ENCODE data around the gene C1GALT1. TPM values are rescaled to one million over a fixed set of nuclear protein-coding genes. Genes with fewer than 3 reads are reported as not detected.

C1GALT1 gene
- total RNA-seq, 1 experiment from 2014 or later = 106 TPM

GRCh38 chr7:7208520-7208919, 26.2 kb downstream of the C1GALT1 start (continued):
- TF ChIP-seq, protein P1, sequence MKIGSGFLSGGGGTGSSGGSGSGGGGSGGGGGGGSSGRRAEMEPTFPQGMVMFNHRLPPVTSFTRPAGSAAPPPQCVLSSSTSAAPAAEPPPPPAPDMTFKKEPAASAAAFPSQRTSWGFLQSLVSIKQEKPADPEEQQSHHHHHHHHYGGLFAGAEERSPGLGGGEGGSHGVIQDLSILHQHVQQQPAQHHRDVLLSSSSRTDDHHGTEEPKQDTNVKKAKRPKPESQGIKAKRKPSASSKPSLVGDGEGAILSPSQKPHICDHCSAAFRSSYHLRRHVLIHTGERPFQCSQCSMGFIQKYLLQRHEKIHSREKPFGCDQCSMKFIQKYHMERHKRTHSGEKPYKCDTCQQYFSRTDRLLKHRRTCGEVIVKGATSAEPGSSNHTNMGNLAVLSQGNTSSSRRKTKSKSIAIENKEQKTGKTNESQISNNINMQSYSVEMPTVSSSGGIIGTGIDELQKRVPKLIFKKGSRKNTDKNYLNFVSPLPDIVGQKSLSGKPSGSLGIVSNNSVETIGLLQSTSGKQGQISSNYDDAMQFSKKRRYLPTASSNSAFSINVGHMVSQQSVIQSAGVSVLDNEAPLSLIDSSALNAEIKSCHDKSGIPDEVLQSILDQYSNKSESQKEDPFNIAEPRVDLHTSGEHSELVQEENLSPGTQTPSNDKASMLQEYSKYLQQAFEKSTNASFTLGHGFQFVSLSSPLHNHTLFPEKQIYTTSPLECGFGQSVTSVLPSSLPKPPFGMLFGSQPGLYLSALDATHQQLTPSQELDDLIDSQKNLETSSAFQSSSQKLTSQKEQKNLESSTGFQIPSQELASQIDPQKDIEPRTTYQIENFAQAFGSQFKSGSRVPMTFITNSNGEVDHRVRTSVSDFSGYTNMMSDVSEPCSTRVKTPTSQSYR (CRISPR knock-in tag; IDR thresholded peaks at IDR 0.05) = no peak
- TF ChIP-seq NFATC4 (CRISPR knock-in tag; IDR thresholded peaks at IDR 0.05) (no peak), KAT7 (CRISPR knock-in tag; IDR thresholded peaks at IDR 0.05; ENCODE audit: borderline replicate concordance) (no peak), NFYB (CRISPR knock-in tag; conservative IDR thresholded peaks at IDR 0.05; ENCODE audit: low read depth) (no peak), EMX1 (CRISPR knock-in tag; IDR thresholded peaks at IDR 0.05) (no peak), NR2C2 (CRISPR knock-in tag; IDR thresholded peaks at IDR 0.05) (no peak), ELF4 (CRISPR knock-in tag; IDR thresholded peaks at IDR 0.05; ENCODE audit: low read depth) (no peak), E2F5 (CRISPR knock-in tag; IDR thresholded peaks at IDR 0.05) (no peak), CREM (CRISPR knock-in tag; IDR thresholded peaks at IDR 0.05) (no peak)

DNA sequence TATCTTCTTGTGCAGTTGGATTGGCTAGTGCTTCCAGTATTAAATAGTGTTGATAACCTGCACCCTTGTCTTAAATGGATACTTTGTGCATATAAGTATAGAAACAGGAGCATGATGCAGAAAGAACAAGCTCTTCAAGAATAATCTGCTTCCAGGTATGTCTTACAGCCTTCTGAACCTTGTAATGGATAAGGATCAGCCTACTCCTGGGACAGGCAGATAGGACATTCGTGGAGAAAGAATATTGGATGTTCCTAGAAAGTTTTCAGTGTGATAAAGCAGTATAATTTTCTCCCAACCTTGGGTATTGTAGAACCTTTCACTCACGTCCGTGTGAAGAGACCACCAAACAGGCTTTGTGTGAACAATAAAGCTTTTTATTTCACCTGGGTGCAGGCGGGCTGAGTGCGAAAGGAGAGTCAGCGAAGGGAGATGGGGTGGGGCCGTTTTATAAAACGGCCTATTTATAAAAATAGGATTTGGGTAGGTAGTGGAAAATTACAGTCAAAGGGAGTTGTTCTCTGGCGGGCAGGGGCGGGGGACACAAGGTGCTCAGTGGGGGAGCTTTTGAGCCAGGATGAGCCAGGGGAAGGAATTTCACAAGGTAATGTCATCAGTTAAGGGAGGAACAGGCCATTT, 27.2 kb downstream of the C1GALT1 start:
- POLR2A ChIA-PET = interaction anchor here (0.6 to 1.7 kb wide), 8 partner anchors 21 to 432 kb away, joined by 3 to 21 read pairs (median 5); partner anchors contain the start of gene C1GALT1
- peaks cover 20% of the 10 kb centered on the region for H3K36me3 Mint-ChIP-seq
- ATAC-seq (no peak), DNase-seq (ENCODE audit: low spot score) (peak; percentile 32)
- peaks cover 4% of the 10 kb centered on the region; the same call in 1 of the 2 replicates for H3K9me3 Mint-ChIP-seq
- CTCF ChIA-PET = interaction anchor here (1.3 to 3.9 kb wide), 3 partner anchors 27 to 107 kb away, joined by 3 to 17 read pairs (median 9); partner anchors contain the start of gene C1GALT1
- peaks cover 89% of the 10 kb centered on the region for H3K4me1 Mint-ChIP-seq
- peak overlapping the region; percentile 99 for H3K27ac Mint-ChIP-seq
- no peaks in the 10 kb centered on the region for H3K27me3 Mint-ChIP-seq (ENCODE audit: low read depth)
- TF ChIP-seq EMX1 (CRISPR knock-in tag; IDR thresholded peaks at IDR 0.05) (no peak), ZNF263 (CRISPR knock-in tag; IDR thresholded peaks at IDR 0.05; ENCODE audit: low read depth) (no peak), ZNF396 (CRISPR knock-in tag; IDR thresholded peaks at IDR 0.05; ENCODE audit: borderline replicate concordance) (no peak), CREB1 (CRISPR knock-in tag; IDR thresholded peaks at IDR 0.05) (no peak), FOXK1 (CRISPR knock-in tag; IDR thresholded peaks at IDR 0.05) (no peak), MYBL2 (CRISPR knock-in tag; IDR thresholded peaks at IDR 0.05) (no peak), ELF4 (CRISPR knock-in tag; IDR thresholded peaks at IDR 0.05; ENCODE audit: low read depth) (no peak), ESRRA (CRISPR knock-in tag; IDR thresholded peaks at IDR 0.05; ENCODE audit: borderline replicate concordance) (no peak), SMAD4 (CRISPR knock-in tag; IDR thresholded peaks at IDR 0.05) (no peak), TCF7 (CRISPR knock-in tag; IDR thresholded peaks at IDR 0.05; ENCODE audit: low read depth) (no peak)
- TF ChIP-seq, protein P2, sequence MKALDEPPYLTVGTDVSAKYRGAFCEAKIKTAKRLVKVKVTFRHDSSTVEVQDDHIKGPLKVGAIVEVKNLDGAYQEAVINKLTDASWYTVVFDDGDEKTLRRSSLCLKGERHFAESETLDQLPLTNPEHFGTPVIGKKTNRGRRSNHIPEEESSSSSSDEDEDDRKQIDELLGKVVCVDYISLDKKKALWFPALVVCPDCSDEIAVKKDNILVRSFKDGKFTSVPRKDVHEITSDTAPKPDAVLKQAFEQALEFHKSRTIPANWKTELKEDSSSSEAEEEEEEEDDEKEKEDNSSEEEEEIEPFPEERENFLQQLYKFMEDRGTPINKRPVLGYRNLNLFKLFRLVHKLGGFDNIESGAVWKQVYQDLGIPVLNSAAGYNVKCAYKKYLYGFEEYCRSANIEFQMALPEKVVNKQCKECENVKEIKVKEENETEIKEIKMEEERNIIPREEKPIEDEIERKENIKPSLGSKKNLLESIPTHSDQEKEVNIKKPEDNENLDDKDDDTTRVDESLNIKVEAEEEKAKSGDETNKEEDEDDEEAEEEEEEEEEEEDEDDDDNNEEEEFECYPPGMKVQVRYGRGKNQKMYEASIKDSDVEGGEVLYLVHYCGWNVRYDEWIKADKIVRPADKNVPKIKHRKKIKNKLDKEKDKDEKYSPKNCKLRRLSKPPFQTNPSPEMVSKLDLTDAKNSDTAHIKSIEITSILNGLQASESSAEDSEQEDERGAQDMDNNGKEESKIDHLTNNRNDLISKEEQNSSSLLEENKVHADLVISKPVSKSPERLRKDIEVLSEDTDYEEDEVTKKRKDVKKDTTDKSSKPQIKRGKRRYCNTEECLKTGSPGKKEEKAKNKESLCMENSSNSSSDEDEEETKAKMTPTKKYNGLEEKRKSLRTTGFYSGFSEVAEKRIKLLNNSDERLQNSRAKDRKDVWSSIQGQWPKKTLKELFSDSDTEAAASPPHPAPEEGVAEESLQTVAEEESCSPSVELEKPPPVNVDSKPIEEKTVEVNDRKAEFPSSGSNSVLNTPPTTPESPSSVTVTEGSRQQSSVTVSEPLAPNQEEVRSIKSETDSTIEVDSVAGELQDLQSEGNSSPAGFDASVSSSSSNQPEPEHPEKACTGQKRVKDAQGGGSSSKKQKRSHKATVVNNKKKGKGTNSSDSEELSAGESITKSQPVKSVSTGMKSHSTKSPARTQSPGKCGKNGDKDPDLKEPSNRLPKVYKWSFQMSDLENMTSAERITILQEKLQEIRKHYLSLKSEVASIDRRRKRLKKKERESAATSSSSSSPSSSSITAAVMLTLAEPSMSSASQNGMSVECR (CRISPR knock-in tag; IDR thresholded peaks at IDR 0.05; ENCODE audit: borderline replicate concordance) = no peak
- TF ChIP-seq, protein P3, sequence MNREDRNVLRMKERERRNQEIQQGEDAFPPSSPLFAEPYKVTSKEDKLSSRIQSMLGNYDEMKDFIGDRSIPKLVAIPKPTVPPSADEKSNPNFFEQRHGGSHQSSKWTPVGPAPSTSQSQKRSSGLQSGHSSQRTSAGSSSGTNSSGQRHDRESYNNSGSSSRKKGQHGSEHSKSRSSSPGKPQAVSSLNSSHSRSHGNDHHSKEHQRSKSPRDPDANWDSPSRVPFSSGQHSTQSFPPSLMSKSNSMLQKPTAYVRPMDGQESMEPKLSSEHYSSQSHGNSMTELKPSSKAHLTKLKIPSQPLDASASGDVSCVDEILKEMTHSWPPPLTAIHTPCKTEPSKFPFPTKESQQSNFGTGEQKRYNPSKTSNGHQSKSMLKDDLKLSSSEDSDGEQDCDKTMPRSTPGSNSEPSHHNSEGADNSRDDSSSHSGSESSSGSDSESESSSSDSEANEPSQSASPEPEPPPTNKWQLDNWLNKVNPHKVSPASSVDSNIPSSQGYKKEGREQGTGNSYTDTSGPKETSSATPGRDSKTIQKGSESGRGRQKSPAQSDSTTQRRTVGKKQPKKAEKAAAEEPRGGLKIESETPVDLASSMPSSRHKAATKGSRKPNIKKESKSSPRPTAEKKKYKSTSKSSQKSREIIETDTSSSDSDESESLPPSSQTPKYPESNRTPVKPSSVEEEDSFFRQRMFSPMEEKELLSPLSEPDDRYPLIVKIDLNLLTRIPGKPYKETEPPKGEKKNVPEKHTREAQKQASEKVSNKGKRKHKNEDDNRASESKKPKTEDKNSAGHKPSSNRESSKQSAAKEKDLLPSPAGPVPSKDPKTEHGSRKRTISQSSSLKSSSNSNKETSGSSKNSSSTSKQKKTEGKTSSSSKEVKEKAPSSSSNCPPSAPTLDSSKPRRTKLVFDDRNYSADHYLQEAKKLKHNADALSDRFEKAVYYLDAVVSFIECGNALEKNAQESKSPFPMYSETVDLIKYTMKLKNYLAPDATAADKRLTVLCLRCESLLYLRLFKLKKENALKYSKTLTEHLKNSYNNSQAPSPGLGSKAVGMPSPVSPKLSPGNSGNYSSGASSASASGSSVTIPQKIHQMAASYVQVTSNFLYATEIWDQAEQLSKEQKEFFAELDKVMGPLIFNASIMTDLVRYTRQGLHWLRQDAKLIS (CRISPR knock-in tag; IDR thresholded peaks at IDR 0.05; ENCODE audit: borderline replicate concordance) = no peak
- peak overlapping the region; percentile 50 for H3K4me3 Mint-ChIP-seq

Data from WTC11 (cell line).